ENCODE data around the gene TSC22D3.
"Not testable (repeated sequence)": the region's sequence is repeated elsewhere in the genome, so short reads cannot be mapped to it uniquely, and the experiment has no call there.

Gene TSC22D3

DNA sequence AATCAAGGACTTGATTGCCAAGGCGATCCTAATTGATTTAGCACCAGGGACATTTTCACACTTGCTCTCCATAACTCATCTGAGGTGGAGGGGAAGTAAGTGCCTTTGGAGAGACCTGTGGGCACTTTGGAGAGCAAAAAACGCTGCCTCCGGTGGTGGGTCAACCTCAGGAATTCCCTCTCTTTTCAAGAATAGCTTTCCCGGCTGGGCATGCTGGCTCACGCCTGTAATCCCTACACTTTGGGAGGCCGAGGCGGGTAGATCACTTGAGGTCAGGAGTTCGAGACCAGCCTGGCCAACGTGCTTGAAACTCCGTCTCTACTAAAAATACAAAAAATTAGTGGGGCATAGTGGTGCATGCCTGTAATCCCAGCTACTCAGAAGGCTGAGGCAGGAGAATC, 98.1 kb downstream of the TSC22D3 start:
- DNase-seq = no peak

DNA sequence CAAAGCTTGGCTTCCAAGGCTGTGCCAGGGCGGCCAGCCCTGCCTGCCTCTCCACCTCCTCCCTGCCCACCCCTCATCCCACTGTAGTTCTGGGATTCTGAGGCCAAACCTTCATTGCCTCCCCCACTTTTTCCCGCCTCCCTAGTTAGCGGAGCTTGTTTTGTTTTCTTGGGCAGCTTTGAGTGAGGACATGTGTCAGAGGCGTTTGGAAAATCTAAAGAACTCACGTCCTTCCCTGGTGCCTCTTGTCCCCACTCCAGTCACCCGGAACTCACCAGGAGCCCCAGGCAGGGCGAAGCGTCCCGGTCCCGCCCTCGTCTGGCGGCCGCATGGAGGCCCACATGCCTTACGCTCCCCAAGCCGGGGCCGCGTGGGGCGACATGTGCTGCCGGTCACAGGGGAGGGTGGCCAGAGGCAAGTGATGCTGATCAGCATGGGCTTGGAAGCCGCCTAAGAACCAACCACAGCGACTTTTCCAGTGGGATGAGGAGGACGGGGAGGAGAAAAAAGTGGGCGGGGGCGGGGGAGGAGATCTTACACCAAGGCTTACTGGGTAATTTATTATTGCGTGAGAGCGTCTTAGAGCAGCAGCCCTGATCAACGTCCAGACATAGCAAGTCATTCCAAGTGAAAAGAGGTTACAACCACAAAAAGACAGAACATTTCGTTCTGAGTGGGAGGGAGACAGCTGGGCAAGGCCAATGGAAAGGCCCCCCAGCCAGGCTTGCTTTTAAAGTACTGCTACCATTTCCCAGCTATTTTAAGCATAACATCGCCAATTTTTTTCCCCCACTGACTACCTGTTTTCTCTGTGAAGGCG, 98.8 kb downstream of the TSC22D3 start:
- no peak for DNase-seq

DNA sequence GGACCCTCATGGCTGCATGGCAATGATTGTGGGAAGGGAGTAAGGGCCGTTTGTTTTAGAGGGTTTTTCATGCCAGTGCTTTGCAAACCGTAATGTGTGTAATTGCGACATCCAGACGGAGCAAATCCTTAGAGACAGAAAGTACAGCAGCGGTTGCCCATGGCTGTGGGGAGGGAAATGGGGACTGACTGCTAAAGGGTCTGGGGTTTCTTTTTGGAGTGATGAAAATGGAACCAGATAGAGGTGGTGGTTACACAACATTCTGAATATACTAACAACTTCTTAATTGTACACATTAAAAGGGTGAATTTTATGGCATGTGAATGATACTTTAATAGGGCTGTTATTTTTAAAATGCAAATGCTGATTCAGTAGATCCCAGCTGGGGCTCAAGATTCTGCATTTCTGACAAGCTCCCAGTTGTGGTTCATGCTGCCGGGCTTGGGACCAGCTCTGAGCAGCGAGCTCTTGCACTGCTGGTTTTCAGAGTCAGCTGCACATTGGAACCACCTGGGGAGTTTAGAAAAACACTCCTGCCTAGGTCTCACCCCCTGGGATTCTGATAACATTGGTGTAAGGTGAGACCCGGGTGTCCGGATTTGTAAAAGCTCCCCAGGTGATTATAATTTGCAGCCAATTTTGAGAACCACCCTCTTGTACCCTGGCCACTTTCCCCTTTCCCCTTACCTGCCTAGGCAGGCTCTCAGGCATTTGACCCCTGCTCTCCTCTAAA, 99.6 kb downstream of the TSC22D3 start:
- no peak for DNase-seq

DNA sequence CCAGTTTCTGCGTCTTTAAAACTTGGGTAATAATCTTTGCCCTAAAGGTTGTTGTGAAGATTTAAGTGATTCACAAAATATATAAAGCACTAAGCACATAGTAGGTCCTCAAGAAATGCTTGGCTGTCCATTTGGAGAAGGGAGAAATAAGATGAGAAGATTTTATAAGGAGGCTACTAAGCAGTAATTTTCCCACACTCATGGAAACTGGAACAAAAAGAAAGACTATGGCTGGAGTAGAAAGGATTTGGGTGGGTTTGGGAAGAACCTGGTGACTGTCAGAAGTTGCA, 100.3 kb downstream of the TSC22D3 start:
- no peak for DNase-seq

DNA sequence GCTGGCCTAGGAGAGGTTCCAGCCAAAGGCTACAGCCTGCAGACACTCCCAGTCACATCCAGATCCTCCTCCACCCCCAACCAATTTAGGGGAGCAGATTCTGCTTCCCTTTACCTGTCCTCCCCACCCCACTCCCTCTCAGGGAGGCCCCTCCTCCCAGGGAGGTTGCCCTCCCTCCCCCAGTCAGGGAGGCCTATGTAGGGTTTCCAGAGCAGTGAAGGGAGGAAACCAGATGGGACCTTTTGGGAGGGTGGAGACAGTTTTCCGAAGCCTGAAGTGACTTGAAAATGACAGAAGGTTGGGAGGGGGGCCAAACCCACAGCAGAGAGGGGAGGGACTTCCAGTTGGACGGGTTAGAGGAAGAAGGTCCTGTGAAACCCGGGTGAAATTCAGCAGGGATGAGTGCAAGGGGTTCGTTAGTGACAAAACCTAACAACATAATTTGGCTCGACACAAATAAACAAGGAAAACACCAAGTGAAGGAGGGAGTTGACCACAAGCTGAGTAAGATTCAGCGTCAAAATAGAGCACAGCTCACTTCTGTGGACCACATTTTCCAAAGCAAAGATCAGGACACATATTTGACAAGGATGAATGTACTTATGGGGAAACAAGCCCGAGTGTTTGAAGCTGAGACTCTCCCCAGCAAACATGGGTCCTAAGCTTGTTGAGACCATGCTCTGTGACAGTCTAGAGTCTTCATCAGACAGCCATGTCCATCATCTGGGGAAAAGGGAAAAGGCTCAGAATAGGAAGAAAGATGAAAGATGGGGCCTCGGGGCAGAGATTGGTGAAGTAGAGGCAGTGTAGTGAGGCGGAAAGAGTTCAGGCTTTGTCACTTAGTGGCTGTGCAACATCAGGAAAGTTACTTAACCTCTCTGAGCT, 100.9 kb downstream of the TSC22D3 start:
- no peak for DNase-seq

DNA sequence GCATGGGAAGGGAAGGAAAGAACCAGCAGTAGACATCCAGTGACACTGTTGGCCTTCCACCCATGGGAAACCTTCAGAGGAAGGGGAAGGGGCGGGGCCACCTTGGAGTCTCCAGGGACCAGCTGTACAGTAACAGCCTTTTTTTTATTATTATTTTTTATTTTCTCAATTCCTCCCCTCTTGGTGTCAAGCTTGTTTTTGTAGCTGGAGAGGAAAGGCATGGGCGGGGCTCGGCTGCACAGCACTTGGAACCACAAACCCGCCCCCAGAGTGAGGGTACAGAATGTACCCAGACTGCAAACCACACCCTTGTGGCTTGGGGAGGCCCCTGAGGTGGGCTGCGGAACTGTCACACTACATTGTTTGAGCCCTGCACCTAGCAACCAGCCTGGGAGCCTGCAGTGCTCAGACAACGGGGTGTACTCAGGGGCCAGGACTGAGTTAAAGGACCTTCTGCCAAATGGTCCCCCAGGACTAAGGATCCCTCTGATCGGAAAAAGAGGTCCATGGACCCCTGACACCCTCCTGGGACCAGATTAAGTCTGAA, 101.6 kb downstream of the TSC22D3 start:
- no peak for DNase-seq

DNA sequence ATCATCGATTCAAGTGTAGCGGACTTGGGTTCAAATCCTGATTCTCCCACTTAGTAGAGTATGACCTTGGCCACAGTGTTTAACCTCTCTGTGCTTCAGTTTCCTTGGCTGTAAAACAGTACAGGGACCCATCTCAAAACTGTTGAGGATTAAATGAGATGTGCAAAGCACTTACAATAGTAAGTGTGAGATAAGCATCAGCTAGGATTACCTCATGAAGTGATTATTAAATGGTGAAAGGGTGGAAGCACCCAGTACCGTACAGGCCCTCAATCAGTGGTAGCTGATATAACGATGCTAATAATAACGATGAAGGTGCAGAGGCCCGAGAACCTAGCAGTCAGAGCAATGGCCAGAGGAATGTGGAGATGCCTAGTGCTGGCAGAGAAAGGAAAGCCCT, 102.2 kb downstream of the TSC22D3 start:
- no peak for DNase-seq

DNA sequence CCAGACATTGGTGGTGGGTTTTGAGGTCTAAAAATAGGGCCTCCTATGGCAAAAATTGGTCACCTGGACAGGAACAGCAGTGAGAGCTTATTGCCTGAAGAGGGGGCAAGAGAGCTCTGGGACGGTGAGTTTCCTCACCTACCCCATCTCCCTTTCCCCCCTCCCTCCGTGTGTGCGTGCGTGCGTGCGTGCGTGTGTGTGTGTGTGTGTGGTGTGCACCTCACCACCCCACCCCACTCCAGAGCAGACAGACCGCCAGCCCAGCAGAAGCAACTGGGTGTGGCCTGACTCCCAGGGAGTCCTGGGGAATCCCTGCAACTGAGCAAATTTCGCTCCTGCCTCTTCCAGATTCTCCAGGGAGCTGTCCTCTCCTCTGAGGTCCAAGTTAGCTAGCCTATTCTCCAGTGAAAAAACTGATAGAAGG, 102.6 kb downstream of the TSC22D3 start:
- no peak for DNase-seq

DNA sequence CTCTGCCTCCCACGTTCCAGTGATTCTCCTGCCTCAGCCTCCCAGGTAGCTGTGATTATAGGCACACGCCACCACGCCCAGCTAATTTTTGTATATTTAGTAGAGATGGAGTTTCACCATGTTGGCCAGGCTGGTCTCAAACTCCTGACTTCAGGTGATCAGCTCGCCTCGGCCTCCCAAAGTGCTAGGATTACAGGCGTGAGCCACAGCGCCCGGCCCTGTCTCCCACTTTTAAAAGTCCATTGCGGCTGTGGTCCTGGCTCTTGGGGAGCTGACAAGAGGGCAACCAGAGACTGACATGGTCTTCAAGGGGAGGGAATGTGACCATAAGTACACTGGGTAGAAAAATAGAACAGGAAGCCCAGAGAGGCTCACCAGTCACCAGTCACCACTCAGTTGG, 104.3 kb downstream of the TSC22D3 start:
- DNase-seq = not testable (repeated sequence)

DNA sequence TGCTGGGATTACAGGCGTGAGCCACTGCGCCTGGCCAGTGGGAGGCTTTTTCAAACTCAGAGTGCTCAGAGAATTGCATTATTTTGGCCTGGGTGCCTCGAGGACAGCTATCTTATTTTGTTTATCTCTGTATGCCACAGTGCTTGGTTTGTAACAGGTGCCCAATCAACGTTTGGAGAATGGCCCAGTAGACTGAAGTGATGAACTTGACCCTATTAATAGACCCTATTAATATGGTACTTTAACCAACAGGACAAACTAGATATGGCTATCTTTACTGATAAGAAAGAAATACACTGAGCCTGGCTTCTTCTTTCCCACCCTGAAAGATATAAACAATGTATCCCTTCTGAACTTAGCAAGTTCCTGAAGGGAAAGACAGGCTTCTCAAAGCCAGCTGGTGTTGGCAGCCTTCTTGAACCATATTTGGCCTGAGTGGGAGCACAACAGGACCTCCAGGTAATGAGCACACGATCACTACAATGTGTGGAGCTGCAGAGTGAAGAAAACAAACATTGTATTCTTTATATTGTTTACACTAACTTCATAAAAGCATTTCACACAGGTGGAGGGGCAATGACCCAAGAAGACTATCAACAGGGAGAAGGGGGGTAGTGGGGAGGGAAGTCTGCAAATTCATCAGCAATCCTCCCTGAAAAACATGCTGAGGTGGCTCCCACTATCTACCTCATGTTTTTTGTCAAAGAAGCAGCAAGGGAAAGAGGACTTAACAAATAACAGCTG, 105.5 kb downstream of the TSC22D3 start:
- no peak for DNase-seq

DNA sequence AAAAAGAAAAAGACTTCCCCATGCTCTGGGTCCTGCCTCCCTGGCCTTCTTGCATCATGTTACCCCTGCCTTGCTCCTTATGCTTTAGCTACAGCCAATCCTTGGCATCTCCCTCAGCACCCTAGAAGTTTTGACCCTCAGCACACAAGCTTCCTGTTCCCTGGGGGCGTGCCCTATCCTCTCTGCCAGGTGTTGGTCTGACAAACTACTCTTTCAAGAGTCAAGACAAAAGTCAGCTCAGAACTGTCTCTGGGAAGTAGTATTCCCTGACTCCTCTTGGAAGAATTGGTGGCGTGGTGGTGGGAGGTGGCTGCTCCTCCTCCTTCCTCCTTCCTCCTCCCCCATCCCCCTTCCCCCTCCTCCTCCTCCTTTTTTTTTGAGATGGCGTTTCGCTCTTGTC, 106.3 kb downstream of the TSC22D3 start:
- DNase-seq = no peak

DNA sequence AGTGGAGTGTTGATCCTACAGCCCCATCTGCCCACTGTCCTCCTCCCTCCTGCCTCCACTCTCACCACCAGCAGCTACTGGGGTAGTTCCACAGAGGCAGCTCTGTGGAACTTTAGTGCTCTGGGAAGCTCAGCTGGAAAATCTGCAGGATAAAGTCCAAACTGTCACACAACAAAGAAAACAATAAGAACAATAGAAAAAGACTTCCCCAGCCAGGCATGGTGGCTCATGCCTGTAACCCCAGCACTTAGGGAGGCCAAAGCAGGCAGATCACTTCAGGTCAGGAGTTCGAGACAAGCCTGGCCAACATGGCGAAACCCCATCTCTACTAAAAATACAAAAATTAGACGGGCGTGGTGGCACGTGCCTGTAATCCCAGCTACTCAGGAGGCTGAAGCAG, 106.9 kb downstream of the TSC22D3 start:
- not testable (repeated sequence) for DNase-seq

DNA sequence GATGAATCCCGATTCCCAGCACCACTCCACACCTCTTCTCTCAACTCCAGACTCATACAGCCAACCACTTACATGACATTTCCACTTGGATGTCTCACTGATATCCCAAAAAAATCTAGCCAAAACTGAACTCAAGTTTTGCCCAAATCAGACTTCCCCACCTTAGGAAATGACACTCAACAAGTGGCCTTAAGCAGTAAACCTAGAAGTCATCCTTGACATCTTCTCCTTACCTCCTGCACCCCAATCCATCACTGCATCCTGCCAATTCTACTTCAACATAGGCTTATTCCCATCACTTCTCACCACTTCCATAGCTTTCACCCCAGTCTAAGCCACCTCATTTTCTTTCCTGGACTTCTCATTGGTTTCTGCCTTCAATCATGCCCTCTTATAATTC, 108.2 kb downstream of the TSC22D3 start:
- no peak for DNase-seq

DNA sequence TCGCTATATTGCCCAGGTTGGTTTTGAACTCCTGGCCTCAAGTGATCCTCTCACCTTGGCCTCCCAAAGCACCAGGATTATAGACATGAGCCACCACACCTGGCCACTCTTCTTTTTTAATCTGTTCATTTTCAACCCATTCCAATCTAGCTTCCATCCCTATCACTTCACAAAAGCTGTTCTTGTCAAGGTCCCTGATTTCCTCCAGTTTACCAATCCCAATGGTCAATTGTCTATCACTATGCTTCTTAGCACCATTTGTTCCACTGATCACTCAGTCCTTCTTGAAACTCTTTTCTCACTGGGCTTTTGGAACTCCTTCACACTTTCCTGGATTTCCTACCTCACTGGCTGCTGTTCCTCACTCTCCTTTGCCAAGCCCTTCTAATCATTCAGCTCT, 108.7 kb downstream of the TSC22D3 start:
- no peak for DNase-seq

Data from SHP77 treated with DMSO at 0.1 percent for 48 hours (cell line).